ENCODE measurements around the gene BRICD5.

BRICD5 gene

GRCh38 chr16:2190659-2191445, 19.8 kb downstream of the BRICD5 start:
- TF ChIP-seq, protein P1, sequence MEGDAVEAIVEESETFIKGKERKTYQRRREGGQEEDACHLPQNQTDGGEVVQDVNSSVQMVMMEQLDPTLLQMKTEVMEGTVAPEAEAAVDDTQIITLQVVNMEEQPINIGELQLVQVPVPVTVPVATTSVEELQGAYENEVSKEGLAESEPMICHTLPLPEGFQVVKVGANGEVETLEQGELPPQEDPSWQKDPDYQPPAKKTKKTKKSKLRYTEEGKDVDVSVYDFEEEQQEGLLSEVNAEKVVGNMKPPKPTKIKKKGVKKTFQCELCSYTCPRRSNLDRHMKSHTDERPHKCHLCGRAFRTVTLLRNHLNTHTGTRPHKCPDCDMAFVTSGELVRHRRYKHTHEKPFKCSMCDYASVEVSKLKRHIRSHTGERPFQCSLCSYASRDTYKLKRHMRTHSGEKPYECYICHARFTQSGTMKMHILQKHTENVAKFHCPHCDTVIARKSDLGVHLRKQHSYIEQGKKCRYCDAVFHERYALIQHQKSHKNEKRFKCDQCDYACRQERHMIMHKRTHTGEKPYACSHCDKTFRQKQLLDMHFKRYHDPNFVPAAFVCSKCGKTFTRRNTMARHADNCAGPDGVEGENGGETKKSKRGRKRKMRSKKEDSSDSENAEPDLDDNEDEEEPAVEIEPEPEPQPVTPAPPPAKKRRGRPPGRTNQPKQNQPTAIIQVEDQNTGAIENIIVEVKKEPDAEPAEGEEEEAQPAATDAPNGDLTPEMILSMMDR (IDR thresholded peaks at IDR 0.05), result no peak

- TF ChIP-seq, protein P1 (IDR thresholded peaks at IDR 0.05), result no peak
These were observed 20.5 kb downstream of the BRICD5 start for GRCh38 chr16:2190002-2190658.

GRCh38 chr16:2189252-2189893, 21.3 kb downstream of the BRICD5 start:
- TF ChIP-seq, protein P1 (IDR thresholded peaks at IDR 0.05), result no peak

DNA sequence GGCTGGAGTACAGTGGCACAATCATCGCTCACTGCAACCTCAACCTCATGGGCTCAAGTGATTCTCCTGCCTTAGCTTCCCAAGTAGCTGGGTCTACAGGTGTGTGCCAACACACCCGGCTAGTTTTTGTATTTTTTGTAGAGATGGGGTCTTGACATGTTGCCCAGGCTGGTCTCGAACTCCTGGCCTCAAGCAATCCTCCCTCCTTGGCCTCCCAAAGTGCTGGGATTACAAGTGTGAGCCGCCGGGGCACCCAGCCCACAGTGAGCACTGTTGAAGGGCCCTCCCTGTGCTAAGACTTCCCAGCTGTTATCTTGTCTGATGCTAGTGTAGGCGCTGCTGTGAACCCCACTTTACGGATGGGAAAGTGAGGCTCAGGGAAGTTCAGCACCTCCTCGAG, 22.3 kb downstream of the BRICD5 start:
- TF ChIP-seq, protein P1 (IDR thresholded peaks at IDR 0.05), result no peak

GRCh38 chr16:2187212-2187611, 23.5 kb downstream of the BRICD5 start:
- TF ChIP-seq, protein P1 (IDR thresholded peaks at IDR 0.05), result no peak

GRCh38 chr16:2186505-2186904, 24.2 kb downstream of the BRICD5 start:
- TF ChIP-seq, protein P1 (IDR thresholded peaks at IDR 0.05), result no peak

DNA sequence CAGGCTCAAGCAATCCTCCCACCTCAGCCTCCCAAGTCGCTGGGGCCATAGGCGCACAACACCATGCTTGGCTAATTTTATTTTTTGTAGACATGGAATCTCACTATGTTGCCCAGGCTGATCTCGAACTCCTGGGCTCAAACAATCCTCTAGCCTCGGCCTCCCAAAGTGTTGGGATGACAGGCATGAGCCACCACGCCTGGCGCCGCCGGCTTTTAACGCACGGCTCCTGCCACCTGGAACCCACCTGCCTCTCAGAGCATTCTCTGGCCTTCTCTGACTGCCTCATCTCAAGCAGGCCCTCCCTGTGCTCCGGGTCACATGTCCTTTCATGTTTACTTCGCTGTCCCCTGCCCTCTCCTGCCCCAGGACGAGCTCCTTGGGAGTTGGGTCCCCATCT, 24.6 kb downstream of the BRICD5 start:
- TF ChIP-seq, protein P1 (IDR thresholded peaks at IDR 0.05), result no peak
